Esophagus mucosa (tissue), 1 donor: ENCODE measurements around the gene DUSP14. TPM values are rescaled to one million over a fixed set of nuclear protein-coding genes. Genes with fewer than 3 reads are reported as not detected.

ENCODE experiments used
- ATAC-seq: fragments of 200-7000 bp; cut with Tn5 transposase; one replicate; pipeline ENCODE4 v1.9.1; 2020
- total RNA-seq: library from RNA; stranded (reverse); gene quantifications from one replicate; pipeline ENCODE4 v1.2.4, GENCODE V29; 2023
- donor health status: DM: yes; HTN: yes; CAD: no.

Gene DUSP14
- total RNA-seq, 1 donor from 2014 or later: 14.2 TPM

DNA sequence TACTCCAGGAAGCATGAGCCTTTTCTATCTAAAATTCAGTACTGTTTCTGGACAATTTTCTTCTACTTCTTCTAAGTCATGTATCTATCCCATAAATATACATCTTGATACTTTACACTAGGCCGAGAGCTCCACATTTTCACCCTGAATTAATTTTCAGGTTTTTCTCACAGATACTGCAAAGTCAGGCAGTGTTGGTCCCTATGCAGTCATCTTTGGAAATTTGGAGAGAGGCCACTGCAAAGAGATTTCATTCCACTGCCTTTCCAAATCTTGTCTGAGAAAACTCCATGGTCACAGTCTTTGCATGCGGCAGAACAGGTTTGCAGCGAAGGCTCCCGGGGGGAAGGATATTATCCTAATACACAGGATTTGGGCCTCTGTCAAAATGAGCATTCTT, 28.2 kb downstream of the DUSP14 start:
- ATAC-seq: no peak

GRCh38 chr17:37518826-37519225, 29.1 kb downstream of the DUSP14 start:
- ATAC-seq: peak; percentile 46

DNA sequence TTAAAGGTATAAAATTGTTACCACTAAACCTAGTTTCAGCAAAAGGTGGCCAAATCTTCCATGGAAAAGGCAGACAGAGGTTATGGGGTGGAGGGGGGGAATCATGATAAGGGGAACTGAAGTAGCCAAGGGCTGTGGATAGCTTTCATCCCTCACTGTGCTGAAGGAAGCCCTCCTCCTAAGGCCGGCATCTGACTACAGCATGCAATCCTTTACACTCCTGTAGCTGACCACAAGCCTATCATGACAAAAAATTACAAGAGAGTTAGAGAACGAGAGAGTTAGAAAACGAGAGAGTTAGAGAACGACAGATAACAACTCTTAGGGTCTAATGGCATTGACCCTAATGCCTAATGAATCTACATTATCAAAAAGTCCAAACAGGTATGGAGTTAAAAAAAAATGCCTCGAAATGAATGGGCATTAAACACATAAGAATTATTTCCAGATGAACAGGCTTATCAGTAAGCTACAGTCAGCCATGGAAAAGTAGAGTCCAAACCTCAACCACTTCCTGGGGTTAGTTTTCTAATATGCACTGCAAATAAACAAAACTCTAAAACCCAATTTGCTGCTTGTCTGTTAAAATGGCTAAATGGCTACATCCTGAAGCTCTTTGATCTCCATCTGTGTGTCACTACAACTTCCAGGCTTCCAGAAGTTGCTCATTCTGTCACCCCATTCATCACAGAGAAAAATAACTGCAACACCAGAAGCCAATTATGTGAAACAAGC, 29.7 kb downstream of the DUSP14 start:
- ATAC-seq: no peak

GRCh38 chr17:37520174-37520573, 30.5 kb downstream of the DUSP14 start:
- ATAC-seq: no peak

- no peak for ATAC-seq
Measured at GRCh38 chr17:37521821-37522220, 32.1 kb downstream of the DUSP14 start.

- ATAC-seq: no peak
Measured at GRCh38 chr17:37523715-37524219, 34.1 kb downstream of the DUSP14 start.

GRCh38 chr17:37527249-37527851, 37.7 kb downstream of the DUSP14 start:
- peak; percentile 88 for ATAC-seq

DNA sequence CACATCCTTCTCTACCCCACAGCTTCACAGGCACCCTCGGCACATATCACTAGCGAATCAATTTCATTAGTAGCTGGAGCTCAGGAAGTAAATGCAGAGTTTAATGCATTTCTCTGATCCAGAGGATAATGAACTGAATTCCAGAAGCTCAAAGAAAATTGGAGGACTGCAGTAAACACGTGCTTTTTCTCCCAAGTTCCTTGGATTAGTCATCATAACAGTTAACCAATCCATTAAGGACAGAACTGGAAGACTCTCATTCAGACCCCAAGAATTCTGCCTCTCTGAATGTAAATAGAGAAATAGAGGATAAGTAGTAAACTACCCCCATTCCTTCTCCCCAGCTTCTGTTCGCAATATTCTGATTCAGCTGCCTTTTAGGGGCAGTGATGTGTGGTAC, 40.7 kb downstream of the DUSP14 start:
- ATAC-seq: no peak

GRCh38 chr17:37532756-37533155, 43.1 kb downstream of the DUSP14 start:
- ATAC-seq: no peak

DNA sequence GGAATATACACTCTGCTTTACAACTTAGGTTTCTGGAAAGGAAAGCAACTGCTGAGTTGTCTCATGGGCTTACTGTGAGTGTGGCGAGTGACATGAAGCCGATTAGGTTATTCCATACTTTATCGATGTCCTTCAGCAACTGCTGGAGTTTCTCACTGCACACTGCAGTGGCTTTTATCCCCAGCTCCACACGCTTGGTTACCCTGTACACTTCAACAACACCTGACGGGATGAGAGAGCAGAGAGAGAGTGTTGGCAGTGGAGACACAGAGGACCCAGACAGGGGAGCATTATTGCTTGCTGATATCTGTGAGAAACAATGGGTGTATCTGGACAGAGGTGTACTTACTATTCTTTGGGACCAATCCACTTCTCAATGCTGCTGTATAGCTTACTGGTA, 46.2 kb downstream of the DUSP14 start:
- ATAC-seq: no peak

DNA sequence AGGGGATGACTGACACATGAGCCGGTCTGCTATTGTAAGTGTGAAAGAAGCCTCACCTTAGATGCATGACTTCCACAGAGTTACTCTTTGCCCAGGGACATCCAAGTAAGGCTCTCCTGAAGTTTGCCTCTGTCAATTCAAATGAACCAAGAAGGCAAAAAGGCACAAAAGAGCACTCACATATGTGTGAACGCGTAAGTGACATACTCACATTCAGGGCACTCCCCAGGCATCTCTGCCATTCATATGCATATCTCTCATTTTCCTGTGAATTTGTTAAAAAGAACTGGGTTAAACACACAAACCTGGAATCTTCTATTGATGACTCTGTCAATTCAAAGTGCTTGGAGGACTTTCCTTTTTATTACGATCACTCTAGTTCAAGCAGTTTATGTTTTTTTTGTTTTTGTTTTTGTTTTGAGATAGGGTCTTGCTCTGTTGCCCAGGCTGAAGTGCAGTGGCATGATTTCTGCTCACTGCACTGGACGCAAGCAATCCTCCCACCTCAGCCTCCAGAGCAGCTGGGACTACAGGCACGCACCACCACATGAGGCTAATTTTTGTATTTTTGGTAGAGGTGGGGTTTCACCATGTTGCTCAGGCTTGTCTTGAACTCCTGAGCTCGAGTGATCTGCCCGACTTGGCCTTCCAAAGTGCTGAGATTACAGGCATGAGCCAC, 49.4 kb downstream of the DUSP14 start:
- peak; percentile 48 for ATAC-seq

DNA sequence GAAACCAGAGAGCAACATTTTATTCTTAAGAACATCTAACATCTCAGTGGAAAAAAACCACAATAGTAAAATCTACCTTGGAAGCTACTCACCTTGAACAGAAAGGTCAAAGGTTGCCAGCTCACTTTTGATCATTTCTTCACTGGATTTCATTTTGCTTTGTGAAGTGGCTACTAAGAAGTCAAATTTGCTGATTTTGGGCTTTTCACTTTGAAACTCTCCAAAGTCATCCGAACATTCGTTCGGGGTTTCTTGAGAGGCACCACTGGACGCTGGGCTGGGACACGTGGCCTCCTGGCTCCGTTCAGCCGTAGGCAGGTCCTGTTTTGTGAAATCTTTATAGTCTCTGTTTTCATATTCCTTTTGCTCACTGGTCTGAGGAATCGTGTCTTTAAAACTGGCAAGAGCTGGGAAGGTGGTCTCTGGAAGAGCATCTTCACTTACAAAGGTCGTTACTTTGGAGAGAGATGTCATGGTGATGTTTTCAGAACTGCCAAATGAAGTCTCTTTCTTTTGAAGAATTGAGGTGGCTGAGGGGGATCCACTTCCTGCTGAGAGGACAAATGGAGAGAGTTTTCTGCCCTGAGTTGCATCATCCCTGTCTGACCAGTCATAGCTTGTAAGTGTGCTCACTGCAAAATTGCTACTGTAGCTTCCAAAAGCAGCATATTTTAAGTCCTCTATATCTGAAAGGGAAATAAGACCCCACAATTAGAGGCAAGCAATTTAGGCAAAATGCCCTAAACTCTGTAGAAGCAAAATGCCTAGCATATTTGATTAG, 52.4 kb downstream of the DUSP14 start:
- ATAC-seq: no peak

DNA sequence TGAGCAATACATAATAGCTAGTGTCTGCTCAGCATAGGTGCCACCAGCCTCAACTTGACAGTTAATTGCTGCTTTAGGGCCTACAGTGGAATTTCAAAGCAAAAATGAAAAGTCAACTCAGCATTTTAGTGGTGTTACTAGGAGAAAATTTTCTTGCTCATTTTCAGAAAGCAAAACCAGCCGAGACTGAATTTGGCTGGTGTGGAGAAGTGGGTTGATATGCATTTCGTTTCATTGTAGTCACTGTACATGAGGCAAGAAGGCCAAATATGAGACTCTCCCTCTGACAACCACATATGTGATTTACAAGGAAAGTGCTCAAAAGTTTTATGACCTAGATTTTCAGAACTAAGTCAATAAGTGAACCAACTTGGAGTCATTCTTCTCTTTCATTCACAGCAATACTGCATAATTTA, 54.0 kb downstream of the DUSP14 start:
- ATAC-seq: no peak

- no peak for ATAC-seq
Measured at GRCh38 chr17:37545486-37545885, 55.8 kb downstream of the DUSP14 start.

DNA sequence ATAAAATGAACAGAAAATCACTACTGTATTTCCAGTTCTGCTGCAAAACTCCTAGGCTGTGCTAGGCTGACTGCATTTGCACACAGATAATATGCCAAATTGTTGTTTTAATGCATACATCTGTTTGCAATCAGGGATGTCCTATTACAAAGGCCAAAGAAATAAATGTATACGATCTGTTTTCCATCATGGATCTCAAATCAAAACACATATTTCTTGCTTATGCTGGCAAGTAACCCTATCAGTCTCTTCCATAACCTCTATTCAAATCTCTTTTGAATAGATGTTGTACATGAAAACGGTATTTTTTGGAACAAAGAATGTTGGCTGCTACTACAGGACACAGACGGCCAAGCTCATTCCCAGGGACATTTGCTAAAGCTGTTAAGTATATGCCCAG, 56.6 kb downstream of the DUSP14 start:
- ATAC-seq: no peak

- no peak for ATAC-seq
Measured at GRCh38 chr17:37547986-37548385, 58.3 kb downstream of the DUSP14 start.

- ATAC-seq: peak; percentile 86
Measured at GRCh38 chr17:37551788-37552187, 62.1 kb downstream of the DUSP14 start.

DNA sequence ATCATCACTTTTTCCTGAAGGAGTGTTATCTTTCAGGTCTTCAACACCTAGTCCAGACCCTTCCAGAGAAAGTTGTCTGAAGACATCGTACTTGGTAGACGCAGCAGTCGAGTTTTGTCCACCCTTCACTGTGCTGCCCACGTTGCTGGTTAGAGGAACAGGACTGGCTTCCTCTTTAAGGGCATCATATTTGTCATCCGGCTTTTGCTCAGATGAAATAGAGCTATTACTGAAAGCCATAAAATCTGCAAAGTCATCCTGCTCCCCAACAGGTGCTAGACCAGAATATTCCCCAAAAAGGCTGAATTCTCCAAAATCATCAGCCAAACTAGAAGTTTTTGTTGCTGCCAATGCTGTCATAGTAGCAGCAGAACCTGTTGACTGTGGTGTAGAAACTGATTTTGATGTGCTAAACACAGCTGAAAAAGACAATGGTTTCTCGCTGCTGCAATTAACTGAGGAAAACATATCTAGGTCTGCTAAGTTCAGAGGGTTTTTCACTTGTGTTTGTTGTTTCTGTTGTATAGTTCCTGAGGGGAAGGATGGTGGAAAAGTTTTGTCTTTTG, 63.8 kb downstream of the DUSP14 start:
- no peak for ATAC-seq

GRCh38 chr17:37555386-37555785, 65.7 kb downstream of the DUSP14 start:
- no peak for ATAC-seq

- no peak for ATAC-seq
Measured at GRCh38 chr17:37557482-37557881, 67.8 kb downstream of the DUSP14 start.

GRCh38 chr17:37558299-37558698, 68.6 kb downstream of the DUSP14 start:
- ATAC-seq: no peak

- no peak for ATAC-seq
Measured at GRCh38 chr17:37562016-37562745, 72.5 kb downstream of the DUSP14 start.
